OCI-M1 (cell line): ENCODE data around the gene OR52I2.

ENCODE experiments used
- DNase-seq: peaks from one replicate; lab custom pipeline; 2025; lab: John Stamatoyannopoulos, UW

Gene OR52I2

DNA sequence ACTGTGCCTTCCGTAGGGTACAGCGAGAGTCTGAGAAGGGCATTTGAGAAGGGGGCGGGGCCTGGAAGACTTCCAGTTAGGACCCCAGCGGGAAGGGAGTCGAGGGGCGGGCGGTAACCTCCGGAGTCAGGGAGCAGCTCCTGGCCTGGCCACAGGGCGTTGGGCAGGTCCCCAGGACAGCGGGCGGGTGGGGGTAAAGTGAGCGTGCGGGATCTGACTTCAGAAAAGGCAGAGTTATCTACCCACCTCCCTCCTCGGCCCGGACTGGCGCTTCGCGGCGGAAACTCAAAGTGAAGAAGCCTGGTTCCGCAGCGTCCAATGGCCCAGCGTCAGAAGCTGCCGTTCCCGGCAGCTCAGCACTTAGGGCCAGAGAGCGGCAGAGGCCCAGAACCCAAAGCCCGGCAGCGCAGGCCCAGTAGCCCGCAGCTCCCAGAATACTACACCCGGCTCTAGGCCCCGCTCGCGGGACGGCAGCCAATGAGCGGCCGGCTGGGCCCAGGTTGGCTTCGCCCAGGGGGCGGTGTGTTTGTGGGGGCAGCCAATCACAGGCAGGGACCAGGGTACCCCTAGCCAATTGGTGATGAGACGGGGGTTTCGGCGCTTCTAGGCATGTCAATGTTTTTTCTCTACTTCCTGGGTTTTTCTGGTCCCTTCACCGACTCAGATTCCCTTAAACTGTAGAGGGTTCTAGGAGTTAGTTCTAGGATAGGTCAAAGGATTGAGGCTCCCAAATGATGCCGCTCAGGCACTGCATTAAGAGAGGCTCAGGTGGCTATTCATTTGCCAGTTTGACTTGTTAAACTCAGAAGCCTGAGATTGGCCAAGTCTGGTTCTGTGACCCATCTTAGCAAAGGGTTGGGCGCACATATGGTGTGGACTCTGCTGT lies 26.5 kb downstream of the OR52I2 start, which contains the start of gene TRIM68:
Gene TRIM68 (minus strand): TSS at position 451 of the 886 bp plus-strand sequence. CDS start 2,727 bp downstream, outside the sequence.
- peak; percentile 97 for DNase-seq

DNA sequence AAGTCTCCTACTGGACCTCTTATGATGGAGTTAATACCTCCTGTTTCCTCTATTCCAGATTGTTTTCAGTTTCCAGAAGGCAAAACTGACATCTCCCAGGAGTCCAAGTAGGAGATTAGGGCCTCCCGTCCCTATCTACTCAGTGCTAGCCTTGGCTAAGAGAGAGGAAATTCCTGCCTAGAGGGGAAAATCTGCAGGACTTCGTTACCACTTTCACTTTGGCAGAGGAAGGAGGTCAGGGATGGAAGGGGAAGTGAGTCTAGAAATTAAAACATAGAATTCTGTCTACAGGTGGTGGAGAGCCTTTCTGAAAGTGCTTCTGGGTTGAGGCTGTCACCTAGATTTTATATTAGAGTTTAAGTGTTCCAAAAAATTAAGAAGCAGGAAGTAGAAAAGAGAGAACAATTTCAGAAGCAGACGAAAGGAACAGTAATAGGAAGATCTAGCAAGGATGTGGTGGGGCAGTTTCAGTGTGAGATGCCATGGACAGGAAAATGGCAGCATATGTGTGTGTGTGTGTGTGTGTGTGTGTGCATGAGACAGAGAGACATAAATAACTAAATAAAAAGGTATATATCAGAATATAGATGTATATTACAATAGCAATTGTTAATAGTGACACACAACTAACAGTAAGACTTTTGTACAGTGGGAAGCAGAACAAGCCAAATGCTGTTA lies 28.9 kb downstream of the OR52I2 start:
- peak; percentile 40 for DNase-seq

DNA sequence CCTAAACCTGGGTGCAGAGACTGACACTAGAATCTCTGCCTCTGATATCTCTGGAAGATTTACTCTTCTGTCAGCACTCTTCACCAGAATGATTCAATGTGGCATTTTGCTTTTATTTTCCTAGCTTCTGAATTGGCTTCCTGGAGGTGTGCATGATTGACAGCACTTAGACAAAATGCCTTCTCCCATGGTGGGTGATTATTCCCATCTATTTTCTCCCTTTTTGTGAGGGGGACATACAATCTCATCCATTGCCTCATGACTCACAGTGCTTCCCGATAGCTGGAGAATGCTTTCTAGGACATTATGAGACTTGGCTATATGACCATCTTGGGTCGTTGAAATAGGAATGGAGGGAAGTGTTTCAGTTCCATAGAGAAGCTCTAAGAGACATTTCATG lies 30.4 kb downstream of the OR52I2 start:
- DNase-seq = no peak

DNA sequence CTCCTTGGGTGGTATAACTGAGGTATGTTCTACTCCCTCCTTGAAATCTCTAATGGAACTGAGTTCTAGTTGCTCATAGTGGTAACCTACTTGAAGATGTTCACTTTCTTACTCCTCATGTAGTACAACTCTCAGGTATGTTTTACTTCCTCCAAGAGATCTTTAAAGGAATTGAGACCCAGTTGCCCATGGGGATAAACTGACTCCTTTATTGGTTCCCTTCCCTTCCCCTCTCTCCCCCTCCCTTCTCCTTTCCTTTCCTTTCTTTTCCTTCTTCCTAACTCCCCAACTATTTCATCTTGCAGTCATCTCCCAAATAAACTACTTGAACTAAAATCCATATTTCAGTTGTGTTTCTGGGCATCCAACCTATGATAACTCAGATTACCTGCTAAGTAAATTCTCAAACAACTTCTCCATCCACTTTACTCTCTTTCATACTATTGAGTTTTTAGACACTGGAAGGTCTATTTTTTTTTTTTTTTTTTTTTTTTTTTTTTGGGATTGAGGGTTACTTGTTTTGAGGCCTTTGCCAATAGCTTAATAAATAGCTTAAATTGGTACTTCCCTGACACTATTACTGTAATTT lies 34.4 kb downstream of the OR52I2 start:
- no peak for DNase-seq

DNA sequence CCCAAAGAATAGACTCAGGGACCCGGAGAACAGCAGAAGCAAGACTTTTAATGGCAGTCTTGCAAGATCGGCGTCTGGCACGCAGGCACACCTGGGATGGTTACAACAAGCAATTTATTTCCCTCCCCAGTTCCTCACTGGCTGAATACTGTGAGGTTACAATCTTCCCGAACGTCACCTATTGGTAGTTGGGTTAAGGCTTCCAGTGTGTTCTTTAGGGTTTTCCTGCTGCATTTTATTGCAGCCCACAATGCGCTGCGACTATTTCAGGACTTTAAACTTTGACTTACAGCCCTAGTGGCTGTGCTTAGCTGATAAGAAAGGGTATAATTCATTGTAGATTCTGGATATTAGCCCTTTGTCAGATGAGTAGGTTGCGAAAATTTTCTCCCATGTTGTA lies 38.0 kb downstream of the OR52I2 start:
- DNase-seq = no peak

DNA sequence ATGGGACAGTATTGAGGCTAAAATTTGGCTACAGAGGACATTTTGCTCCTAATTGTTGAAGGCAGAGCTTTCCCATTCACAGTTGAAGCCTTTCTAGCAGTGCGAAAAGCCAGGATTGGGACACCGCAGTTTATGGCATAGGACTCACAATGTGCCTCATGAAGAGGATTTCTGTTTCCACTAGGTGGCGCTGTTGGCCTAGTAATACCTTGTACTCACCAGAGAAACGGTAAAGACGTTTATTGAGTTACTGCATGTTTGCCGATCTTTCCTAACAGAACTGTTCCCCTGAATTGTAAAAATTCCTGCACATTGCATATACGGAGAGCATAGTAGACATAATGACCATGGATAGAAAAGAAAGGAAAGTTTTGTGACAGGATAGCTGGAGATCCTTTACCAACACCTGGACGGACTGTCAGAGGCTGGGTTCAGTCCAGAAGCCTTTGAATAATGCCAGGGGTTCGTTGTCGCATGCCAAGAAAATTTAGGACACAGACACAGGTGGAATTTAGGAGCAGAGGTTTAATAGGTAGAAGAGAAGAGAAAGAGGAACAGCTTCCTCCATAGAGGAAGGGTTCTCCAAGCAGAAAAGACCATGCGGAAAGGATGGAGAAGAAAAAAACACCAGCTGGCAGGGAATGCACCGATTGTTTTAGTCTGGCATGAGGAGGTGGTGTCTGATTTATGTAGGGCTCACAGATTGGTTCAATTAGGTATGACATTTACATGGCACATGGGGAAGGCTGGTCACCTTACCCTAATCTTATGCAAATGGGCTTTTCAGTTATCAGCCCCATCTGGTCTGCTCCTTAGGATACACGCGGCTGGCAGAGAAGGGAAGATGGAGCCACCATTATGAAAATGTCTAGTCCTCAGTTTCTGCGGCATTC lies 44.9 kb downstream of the OR52I2 start:
- DNase-seq = peak; percentile 90

DNA sequence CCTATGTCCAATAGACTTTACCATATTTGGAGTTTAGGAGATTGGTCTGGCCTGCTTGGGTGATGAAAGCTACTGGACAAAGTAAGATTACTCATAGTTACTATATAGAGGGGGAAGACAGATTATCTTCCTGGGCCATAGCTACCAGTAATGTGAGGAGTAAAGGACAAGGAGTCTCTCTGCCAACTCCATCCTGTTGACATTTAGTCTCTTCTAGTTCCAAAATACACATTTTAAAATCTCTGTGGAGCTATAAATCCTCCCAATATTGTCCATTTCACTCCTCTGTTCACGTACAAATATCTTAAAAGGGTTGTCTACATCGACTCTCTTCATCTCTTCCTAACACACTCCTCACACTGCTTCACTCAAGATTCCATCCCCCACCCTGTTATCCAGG lies 54.6 kb downstream of the OR52I2 start:
- DNase-seq = no peak

DNA sequence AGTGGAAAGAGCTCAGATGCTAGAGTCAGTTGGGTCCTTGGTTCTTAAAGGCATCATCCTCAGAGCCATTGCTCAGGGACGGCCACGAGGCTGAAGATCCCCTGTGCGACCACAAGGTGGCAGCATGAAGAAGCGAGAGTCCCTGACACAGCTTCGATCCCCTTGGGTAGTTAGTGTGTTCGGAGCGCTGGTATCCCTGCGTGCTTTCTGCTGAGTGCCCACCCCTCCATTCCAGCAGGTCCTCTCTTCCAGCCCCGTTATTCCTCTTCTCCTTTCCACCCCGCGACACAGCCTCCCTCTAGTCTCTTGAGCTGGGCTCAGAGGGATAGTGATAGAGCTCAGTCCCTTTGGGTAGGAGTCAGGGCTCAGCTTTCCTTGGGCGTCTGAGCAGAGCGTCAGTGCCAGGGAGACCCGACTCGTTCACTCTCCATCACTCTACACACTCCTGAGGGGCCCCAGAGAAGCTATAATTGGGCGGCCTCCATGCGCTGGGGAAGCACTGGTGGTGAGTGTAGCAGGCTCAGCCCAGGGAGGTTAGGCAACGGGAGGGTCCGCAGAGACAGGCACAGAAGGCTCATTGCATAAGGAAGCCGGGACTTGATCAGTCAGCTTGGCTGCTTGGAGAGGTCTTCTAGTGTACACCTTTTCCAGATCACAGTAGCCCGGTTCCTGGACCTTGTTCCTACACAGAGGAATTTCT lies 55.6 kb downstream of the OR52I2 start, which contains the start of gene OR51D1:
Gene OR51D1 (plus strand): TSS at position 516 of the 700 bp plus-strand sequence. CDS start 2,314 bp downstream, outside the sequence.
- DNase-seq = peak; percentile 84

DNA sequence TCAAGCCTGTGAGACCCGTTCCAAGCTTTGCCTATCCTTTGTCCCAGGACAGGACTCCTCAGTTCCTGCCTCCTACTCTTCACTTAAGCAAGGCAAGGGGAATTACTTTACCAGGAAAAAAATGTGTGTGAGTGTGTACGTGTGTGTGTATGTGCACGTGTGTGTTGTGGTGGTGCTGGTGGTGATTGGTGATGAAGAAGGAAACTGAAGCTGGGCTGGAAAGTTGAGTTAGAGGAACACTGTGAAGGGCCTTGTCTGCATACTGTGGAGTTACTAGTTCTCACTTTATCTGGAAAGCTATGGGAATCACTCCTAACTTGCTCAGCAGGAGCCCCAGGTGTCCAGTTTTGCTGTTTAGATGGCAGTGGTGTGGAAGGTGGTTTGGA lies 56.1 kb downstream of the OR52I2 start:
- DNase-seq = no peak

DNA sequence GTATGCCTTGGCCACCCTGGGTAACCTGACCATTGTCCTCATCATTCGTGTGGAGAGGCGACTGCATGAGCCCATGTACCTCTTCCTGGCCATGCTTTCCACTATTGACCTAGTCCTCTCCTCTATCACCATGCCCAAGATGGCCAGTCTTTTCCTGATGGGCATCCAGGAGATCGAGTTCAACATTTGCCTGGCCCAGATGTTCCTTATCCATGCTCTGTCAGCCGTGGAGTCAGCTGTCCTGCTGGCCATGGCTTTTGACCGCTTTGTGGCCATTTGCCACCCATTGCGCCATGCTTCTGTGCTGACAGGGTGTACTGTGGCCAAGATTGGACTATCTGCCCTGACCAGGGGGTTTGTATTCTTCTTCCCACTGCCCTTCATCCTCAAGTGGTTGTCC lies 58.4 kb downstream of the OR52I2 start:
- DNase-seq = no peak

DNA sequence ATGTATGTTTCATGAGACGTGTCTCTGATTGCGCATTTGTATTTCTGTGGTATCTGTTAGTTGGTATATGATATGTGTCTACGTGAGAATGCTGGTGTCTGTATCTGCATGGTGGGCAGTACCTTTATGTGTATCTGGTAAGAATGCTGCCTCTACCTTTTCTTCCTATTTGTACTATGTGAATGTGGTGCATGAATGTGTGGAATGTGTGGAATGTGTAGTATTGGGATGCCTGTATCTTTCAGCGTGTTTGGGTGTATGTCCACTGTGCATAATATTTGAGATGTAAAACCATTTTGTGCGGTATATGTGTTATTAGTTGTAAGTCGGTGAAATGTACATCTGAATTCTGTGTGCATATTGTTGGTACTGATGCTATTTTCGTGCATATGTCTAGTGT lies 60.0 kb downstream of the OR52I2 start:
- no peak for DNase-seq

DNA sequence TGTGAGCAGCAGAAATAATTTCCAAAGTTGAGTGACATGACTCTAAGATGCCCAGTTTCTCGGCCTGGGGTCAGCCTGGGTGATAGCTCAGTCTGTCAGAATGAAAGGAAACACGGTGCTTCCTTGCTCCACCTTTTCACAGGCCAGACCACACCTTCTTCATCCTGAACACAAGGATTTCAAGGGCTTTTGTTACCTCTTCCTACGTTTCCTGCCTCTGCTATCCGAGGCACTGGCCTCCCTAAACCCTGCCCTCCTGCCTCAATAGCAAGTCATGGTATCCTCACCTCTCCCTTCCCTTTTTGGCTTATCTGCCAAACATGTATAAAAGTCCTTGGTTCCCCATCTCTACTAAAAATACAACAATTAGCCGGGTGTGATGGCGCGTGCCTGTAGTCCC lies 60.5 kb downstream of the OR52I2 start:
- DNase-seq = no peak
